SH-SY5Y (cell line): Measurements from ENCODE around the gene GALT.

Experiments
- GATA2 ChIP-seq: IDR thresholded peaks from 2 replicates; pipeline ENCODE4 v1.6.1; 2011; ENCODE audit warnings: mild to moderate bottlenecking, low read depth, low read length
- GATA3 ChIP-seq: IDR thresholded peaks from 2 replicates; pipeline ENCODE4 v1.6.1; 2011; ENCODE audit warnings: low read depth, mild to moderate bottlenecking, low read length, moderate library complexity

DNA sequence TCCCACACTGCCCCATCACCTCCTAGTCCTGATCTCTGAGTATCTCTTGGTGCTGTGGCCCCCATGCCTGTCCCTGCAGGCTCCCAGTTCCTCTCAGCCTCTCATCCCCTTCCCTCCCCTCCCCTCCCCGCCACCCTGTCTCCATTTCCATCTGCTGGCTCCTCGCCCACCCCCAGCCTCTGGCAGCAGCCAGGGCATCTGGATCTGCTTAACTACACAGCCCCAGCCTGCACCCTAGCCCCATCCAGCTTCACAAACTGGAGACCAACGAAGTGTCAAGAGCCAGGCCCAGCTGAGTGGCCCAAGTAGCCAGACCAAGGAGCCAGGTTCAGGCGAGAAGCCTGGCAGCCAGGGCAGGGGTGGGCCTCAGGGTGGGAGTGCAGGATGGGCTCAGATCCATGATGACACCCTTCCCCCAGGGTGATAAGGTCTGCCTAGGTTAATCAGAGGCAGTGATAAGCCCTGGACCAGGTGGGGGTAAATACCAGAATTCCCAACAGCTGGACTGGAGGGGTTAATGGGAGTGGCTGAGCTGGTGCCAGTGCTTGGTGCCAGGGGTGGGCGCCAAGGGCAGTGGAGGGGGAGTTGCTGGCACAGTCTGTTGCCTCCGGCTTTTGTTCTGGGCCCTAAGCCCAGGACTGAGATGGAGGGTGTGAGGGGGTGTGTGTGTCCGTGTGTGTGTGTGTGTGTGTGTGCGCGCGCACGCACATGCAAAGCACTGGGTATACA lies 8.0 kb downstream of the GALT start:
- TF ChIP-seq GATA2 (peak; percentile 87), GATA3 (no peak)
